Astrocyte (in vitro differentiated cells and primary cell): ENCODE measurements around the gene ARL4C. TPM values are rescaled to one million over a fixed set of nuclear protein-coding genes. Genes with fewer than 3 reads are reported as not detected.
A peak's percentile ranks its signal among the peaks of the same experiment; 100 is the strongest.

ENCODE experiments used
- DNase-seq: peaks from one replicate; pipeline ENCODE4 v3.0.0-alpha.2; 2010; ENCODE audit warnings: low read depth
- FAIRE-seq: peaks from 2 replicates; lab custom pipeline; 2011; peaks lifted over from hg19 to GRCh38; lab: Jason Lieb, UNC
- H2AFZ ChIP-seq: 2 replicates; pipeline ENCODE4 v1.6.0; 2012; ENCODE audit warnings: low read depth, low read length, inconsistent platforms
- H3K27ac ChIP-seq: 2 replicates; pipeline ENCODE4 v1.5.1; 2011; ENCODE audit warnings: low read depth, low read length, inconsistent platforms
- H3K27me3 ChIP-seq: 2 replicates; pipeline ENCODE4 v1.6.0; 2011; ENCODE audit warnings: low read length, inconsistent platforms; ENCODE audit not compliant: insufficient read depth
- H3K36me3 ChIP-seq: 2 replicates; pipeline ENCODE4 v1.5.1; 2011; ENCODE audit warnings: low read length, inconsistent platforms; ENCODE audit not compliant: insufficient read depth
- H3K4me1 ChIP-seq: 2 replicates; pipeline ENCODE4 v1.5.1; 2011; ENCODE audit warnings: low read length, inconsistent platforms; ENCODE audit not compliant: insufficient read depth
- H3K4me2 ChIP-seq: 2 replicates; pipeline ENCODE4 v1.6.0; 2012; ENCODE audit warnings: low read length, inconsistent platforms
- H3K4me3 ChIP-seq: 2 replicates; pipeline ENCODE4 v1.5.1; 2011; ENCODE audit warnings: low read depth, mild to moderate bottlenecking, low read length, inconsistent platforms; ENCODE audit not compliant: insufficient read depth
- H3K79me2 ChIP-seq: 2 replicates; pipeline ENCODE4 v1.6.0; 2012; ENCODE audit warnings: mild to moderate bottlenecking, low read length, inconsistent platforms; ENCODE audit not compliant: insufficient read depth
- H3K9ac ChIP-seq: 2 replicates; pipeline ENCODE4 v1.6.0; 2012; ENCODE audit warnings: mild to moderate bottlenecking, low read length, inconsistent platforms
- H3K9me3 ChIP-seq: 2 replicates; pipeline ENCODE4 v1.5.1; 2012; ENCODE audit warnings: low read depth, mild to moderate bottlenecking, low read length, inconsistent platforms; ENCODE audit not compliant: insufficient read depth
- H4K20me1 ChIP-seq: 2 replicates; pipeline ENCODE4 v1.6.0; 2012; ENCODE audit warnings: low read length, inconsistent platforms; ENCODE audit not compliant: insufficient read depth
- H3K27ac Mint-ChIP-seq: one replicate; pipeline ENCODE4 v1.8.0; 2021; ENCODE audit warnings: mild to moderate bottlenecking, mixed read lengths; ENCODE audit not compliant: unreplicated experiment
- H3K27me3 Mint-ChIP-seq: one replicate; pipeline ENCODE4 v1.8.0; 2021; ENCODE audit warnings: low read depth, mixed read lengths; ENCODE audit not compliant: unreplicated experiment
- H3K36me3 Mint-ChIP-seq: one replicate; pipeline ENCODE4 v1.8.0; 2021; ENCODE audit warnings: low read depth, mixed read lengths; ENCODE audit not compliant: unreplicated experiment
- H3K4me1 Mint-ChIP-seq: one replicate; pipeline ENCODE4 v1.8.0; 2021; ENCODE audit warnings: low read depth, mixed read lengths; ENCODE audit not compliant: unreplicated experiment
- H3K4me3 Mint-ChIP-seq: one replicate; pipeline ENCODE4 v1.8.0; 2021; ENCODE audit warnings: mild to moderate bottlenecking, moderate library complexity, mixed read lengths; ENCODE audit not compliant: unreplicated experiment
- H3K9me3 Mint-ChIP-seq: one replicate; pipeline ENCODE4 v1.8.0; 2021; ENCODE audit warnings: mild to moderate bottlenecking, mixed read lengths; ENCODE audit not compliant: unreplicated experiment
- EZH2 ChIP-seq: IDR thresholded peaks from 2 replicates; pipeline ENCODE4 v1.6.1; 2012; ENCODE audit warnings: mild to moderate bottlenecking, low read length, inconsistent platforms; ENCODE audit not compliant: insufficient read depth
- total RNA-seq: library from RNA; stranded (reverse); gene quantifications from 2 replicates; pipeline ENCODE4 v1.2.1, GENCODE V29; 2021
- TF ChIP-seq, protein P1 (sequence below): IDR thresholded peaks from 2 replicates; pipeline ENCODE4 v1.5.1; 2011; ENCODE audit warnings: low read depth, mild to moderate bottlenecking, inconsistent platforms, low read length, moderate library complexity; ENCODE audit not compliant: insufficient read depth

ARL4C gene
- total RNA-seq, 1 donor from 2014 or later = 70.7 TPM

- peaks cover 2% of the 10 kb centered on the region for H3K9me3 ChIP-seq
- no peaks in the 10 kb centered on the region for H3K79me2 ChIP-seq
- H3K36me3 ChIP-seq = no peaks in the 10 kb centered on the region
- Mint-ChIP-seq H3K27ac (peak overlapping the region; percentile 99), H3K27me3 (no peaks in the 10 kb centered on the region), H3K4me3 (peak overlapping the region; percentile 45), H3K9me3 (peaks cover 11% of the 10 kb centered on the region), H3K4me1 (peaks cover 44% of the 10 kb centered on the region), H3K36me3 (peaks cover 4% of the 10 kb centered on the region)
- peaks cover 44% of the 10 kb centered on the region for H3K4me1 ChIP-seq
- peak overlapping the region; percentile 74 for H3K9ac ChIP-seq
- H3K27me3 ChIP-seq = no peaks in the 10 kb centered on the region
- H2AFZ ChIP-seq = no peak overlapping the region
- DNase-seq = no peak
- H3K4me3 ChIP-seq = no peak overlapping the region
- peak overlapping the region; percentile 98 for H3K27ac ChIP-seq
- FAIRE-seq = no peak
- TF ChIP-seq EZH2 = no peak
- TF ChIP-seq, protein P1, sequence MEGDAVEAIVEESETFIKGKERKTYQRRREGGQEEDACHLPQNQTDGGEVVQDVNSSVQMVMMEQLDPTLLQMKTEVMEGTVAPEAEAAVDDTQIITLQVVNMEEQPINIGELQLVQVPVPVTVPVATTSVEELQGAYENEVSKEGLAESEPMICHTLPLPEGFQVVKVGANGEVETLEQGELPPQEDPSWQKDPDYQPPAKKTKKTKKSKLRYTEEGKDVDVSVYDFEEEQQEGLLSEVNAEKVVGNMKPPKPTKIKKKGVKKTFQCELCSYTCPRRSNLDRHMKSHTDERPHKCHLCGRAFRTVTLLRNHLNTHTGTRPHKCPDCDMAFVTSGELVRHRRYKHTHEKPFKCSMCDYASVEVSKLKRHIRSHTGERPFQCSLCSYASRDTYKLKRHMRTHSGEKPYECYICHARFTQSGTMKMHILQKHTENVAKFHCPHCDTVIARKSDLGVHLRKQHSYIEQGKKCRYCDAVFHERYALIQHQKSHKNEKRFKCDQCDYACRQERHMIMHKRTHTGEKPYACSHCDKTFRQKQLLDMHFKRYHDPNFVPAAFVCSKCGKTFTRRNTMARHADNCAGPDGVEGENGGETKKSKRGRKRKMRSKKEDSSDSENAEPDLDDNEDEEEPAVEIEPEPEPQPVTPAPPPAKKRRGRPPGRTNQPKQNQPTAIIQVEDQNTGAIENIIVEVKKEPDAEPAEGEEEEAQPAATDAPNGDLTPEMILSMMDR = no peak
- H4K20me1 ChIP-seq = no peaks in the 10 kb centered on the region
- H3K4me2 ChIP-seq = no peak overlapping the region
These were observed 43.7 kb downstream of the ARL4C start for GRCh38 chr2:234453216-234453615.

GRCh38 chr2:234451852-234452625 lies 44.8 kb downstream of the ARL4C start:
- no peaks in the 10 kb centered on the region for H4K20me1 ChIP-seq
- H3K36me3 Mint-ChIP-seq = peaks cover 2% of the 10 kb centered on the region
- peaks cover 8% of the 10 kb centered on the region for H3K9me3 Mint-ChIP-seq
- H3K36me3 ChIP-seq = no peaks in the 10 kb centered on the region
- H3K4me3 ChIP-seq = no peak overlapping the region
- peak overlapping the region; percentile 98 for H3K27ac ChIP-seq
- H3K4me2 ChIP-seq = peak overlapping the region; percentile 74
- no peak for TF ChIP-seq EZH2
- TF ChIP-seq, protein P1 = no peak
- H3K27me3 Mint-ChIP-seq = no peaks in the 10 kb centered on the region
- H3K4me1 Mint-ChIP-seq = peaks cover 52% of the 10 kb centered on the region
- no peak overlapping the region for H2AFZ ChIP-seq
- DNase-seq (peak; percentile 99), FAIRE-seq (peak; percentile 87)
- no peaks in the 10 kb centered on the region for H3K9me3 ChIP-seq
- H3K9ac ChIP-seq = peak overlapping the region; percentile 74
- H3K27me3 ChIP-seq = no peaks in the 10 kb centered on the region
- H3K27ac Mint-ChIP-seq = peak overlapping the region; percentile 99
- H3K79me2 ChIP-seq = no peaks in the 10 kb centered on the region
- H3K4me1 ChIP-seq = peaks cover 48% of the 10 kb centered on the region
- H3K4me3 Mint-ChIP-seq = peak overlapping the region; percentile 78

DNA sequence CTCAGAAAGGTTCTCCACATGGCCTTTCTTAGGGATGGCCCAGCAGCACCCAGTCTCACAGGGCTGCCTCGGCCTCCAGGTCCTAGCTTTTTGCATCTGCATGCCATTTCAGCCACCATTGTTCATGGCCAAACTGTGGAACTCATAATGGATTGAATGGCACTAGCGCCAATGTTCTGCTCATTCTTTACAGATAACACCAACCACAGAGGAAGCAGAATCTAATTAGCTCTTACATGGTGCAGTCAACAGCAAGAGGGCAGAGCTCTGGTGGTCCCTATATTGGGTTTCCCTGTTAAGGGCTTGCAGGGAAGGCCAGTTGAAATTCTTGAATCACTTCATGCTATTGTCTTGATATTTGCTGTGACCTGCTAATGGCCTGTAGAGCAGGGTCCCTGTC lies 45.6 kb downstream of the ARL4C start:
- Histone ChIP-seq H3K4me2 (peak overlapping the region; percentile 74), H3K27ac (peak overlapping the region; percentile 98), H3K4me1 (peaks cover 53% of the 10 kb centered on the region), H4K20me1 (no peaks in the 10 kb centered on the region), H2AFZ (no peak overlapping the region), H3K9me3 (no peaks in the 10 kb centered on the region), H3K79me2 (no peaks in the 10 kb centered on the region), H3K9ac (peak overlapping the region; percentile 74), H3K4me3 (no peak overlapping the region), H3K27me3 (no peaks in the 10 kb centered on the region), H3K36me3 (no peaks in the 10 kb centered on the region)
- DNase-seq (peak; percentile 51), FAIRE-seq (no peak)
- Mint-ChIP-seq H3K9me3 (peaks cover 6% of the 10 kb centered on the region), H3K27ac (peak overlapping the region; percentile 99), H3K36me3 (peaks cover 2% of the 10 kb centered on the region), H3K4me3 (no peak overlapping the region), H3K27me3 (no peaks in the 10 kb centered on the region), H3K4me1 (peaks cover 59% of the 10 kb centered on the region)
- TF ChIP-seq EZH2 = no peak
- TF ChIP-seq, protein P1 = no peak
